GM23338 (cell line): ENCODE measurements around the gene CFAP100. TPM values are rescaled to one million over a fixed set of nuclear protein-coding genes. Genes with fewer than 3 reads are reported as not detected.

Experiments used
- ATAC-seq: fragments of 200-7000 bp; cut with Tn5 transposase; 3 replicates; pipeline ENCODE4 v1.9.1; 2020
- DNase-seq: peaks from one replicate; pipeline ENCODE4 v3.0.0-alpha.2; 2015; ENCODE audit warnings: low spot score
- H2AFZ ChIP-seq: fragments of 200-600 bp; sonication (generic); 2 replicates; pipeline ENCODE4 v1.8.0; 2016; ENCODE audit warnings: antibody characterized with exemption, mild to moderate bottlenecking, moderate library complexity
- H3F3A ChIP-seq: fragments of 200-600 bp; sonication (generic); replicated peaks from 2 replicates; pipeline ENCODE4 v1.8.0; 2017; ENCODE audit warnings: antibody characterized with exemption, mixed run types, low read depth
- H3K27ac ChIP-seq: fragments of 200-600 bp; sonication (generic); 2 replicates; pipeline ENCODE4 v1.6.1; 2016; ENCODE audit warnings: low read depth
- H3K27me3 ChIP-seq: fragments of 200-600 bp; sonication (generic); 2 replicates; pipeline ENCODE4 v1.8.0; 2016; ENCODE audit warnings: mild to moderate bottlenecking, mixed run types, moderate library complexity; ENCODE audit not compliant: insufficient read depth
- H3K36me3 ChIP-seq: fragments of 200-600 bp; sonication (generic); 2 replicates; pipeline ENCODE4 v1.8.0; 2016; ENCODE audit warnings: mild to moderate bottlenecking; ENCODE audit not compliant: insufficient read depth
- H3K4me1 ChIP-seq: fragments of 200-600 bp; sonication (generic); 2 replicates; pipeline ENCODE4 v1.8.0; 2016; ENCODE audit warnings: mild to moderate bottlenecking, moderate library complexity; ENCODE audit not compliant: insufficient read depth
- H3K4me2 ChIP-seq: fragments of 200-600 bp; sonication (generic); 2 replicates; pipeline ENCODE4 v1.7.1; 2017; ENCODE audit warnings: mixed run types
- H3K4me3 ChIP-seq: fragments of 200-600 bp; sonication (generic); 2 replicates; pipeline ENCODE4 v1.6.1; 2016; ENCODE audit warnings: mixed run types
- H3K79me2 ChIP-seq: fragments of 200-600 bp; sonication (generic); replicated peaks from 2 replicates; pipeline ENCODE4 v1.8.0; 2017; ENCODE audit warnings: mild to moderate bottlenecking; ENCODE audit not compliant: insufficient read depth
- H3K9me2 ChIP-seq: fragments of 200-600 bp; sonication (generic); 2 replicates; pipeline ENCODE4 v1.8.0; 2017; ENCODE audit not compliant: insufficient read depth
- H4K20me1 ChIP-seq: fragments of 200-600 bp; sonication (generic); replicated peaks from 2 replicates; pipeline ENCODE4 v1.8.0; 2017; ENCODE audit warnings: mild to moderate bottlenecking; ENCODE audit not compliant: insufficient read depth
- H3K27ac Mint-ChIP-seq: 2 replicates; pipeline ENCODE4 v1.8.0; 2020; ENCODE audit warnings: inconsistent platforms, mild to moderate bottlenecking, moderate library complexity, mixed read lengths
- H3K27me3 Mint-ChIP-seq: 3 replicates; pipeline ENCODE4 v1.8.0; 2022; ENCODE audit warnings: low read depth, mild to moderate bottlenecking, moderate library complexity, mixed read lengths, inconsistent platforms; ENCODE audit not compliant: insufficient read depth, poor library complexity
- H3K36me3 Mint-ChIP-seq: 3 replicates; pipeline ENCODE4 v1.8.0; 2021; ENCODE audit warnings: low read depth, mild to moderate bottlenecking, inconsistent platforms, moderate library complexity, mixed read lengths
- H3K4me1 Mint-ChIP-seq: 3 replicates; pipeline ENCODE4 v1.8.0; 2020; ENCODE audit warnings: mild to moderate bottlenecking, inconsistent platforms, mixed read lengths
- H3K4me3 Mint-ChIP-seq: 3 replicates; pipeline ENCODE4 v1.8.0; 2021; ENCODE audit warnings: moderate library complexity, mild to moderate bottlenecking, inconsistent platforms, mixed read lengths
- H3K9me3 Mint-ChIP-seq: 3 replicates; pipeline ENCODE4 v1.8.0; 2020; ENCODE audit warnings: moderate library complexity, mild to moderate bottlenecking, inconsistent platforms, mixed read lengths
- CREB1 ChIP-seq: fragments of 250-450 bp; sonication (Bioruptor Pico); IDR thresholded peaks from 2 replicates; pipeline ENCODE4 v1.5.0; 2020; ENCODE audit warnings: low read depth, mild to moderate bottlenecking, moderate library complexity
- ETS1 ChIP-seq: IDR thresholded peaks from 2 replicates; pipeline ENCODE4 v1.6.1; 2016; ENCODE audit warnings: antibody characterized with exemption
- EZH2 ChIP-seq: fragments of 200-600 bp; sonication (generic); IDR thresholded peaks from one replicate; pipeline ENCODE4 v1.8.0; 2017; ENCODE audit warnings: antibody characterized with exemption, mild to moderate bottlenecking, low read depth; ENCODE audit not compliant: unreplicated experiment
- EZH2phosphoT487 ChIP-seq: fragments of 200-600 bp; sonication (generic); IDR thresholded peaks from one replicate; pipeline ENCODE4 v1.8.1; 2018; ENCODE audit warnings: antibody characterized with exemption; ENCODE audit not compliant: unreplicated experiment
- JUNB ChIP-seq: IDR thresholded peaks from one replicate; pipeline ENCODE4 v1.6.1; 2016; ENCODE audit warnings: antibody characterized with exemption; ENCODE audit not compliant: unreplicated experiment
- NANOG ChIP-seq: IDR thresholded peaks from 2 replicates; pipeline ENCODE4 v1.6.1; 2016; ENCODE audit warnings: antibody characterized with exemption, borderline replicate concordance
- POLR2AphosphoS5 ChIP-seq: IDR thresholded peaks from 2 replicates; pipeline ENCODE4 v1.6.1; 2016; ENCODE audit warnings: antibody characterized with exemption, low read depth
- REST ChIP-seq: IDR thresholded peaks from one replicate; pipeline ENCODE4 v1.6.1; 2018; ENCODE audit warnings: antibody characterized with exemption; ENCODE audit not compliant: unreplicated experiment
- STAT1 ChIP-seq: IDR thresholded peaks from one replicate; pipeline ENCODE4 v1.6.1; 2016; ENCODE audit warnings: antibody characterized with exemption; ENCODE audit not compliant: unreplicated experiment
- ZNF114 ChIP-seq: fragments of 250-450 bp; sonication (Bioruptor Pico); IDR thresholded peaks from 2 replicates; pipeline ENCODE4 v1.5.0; 2020; ENCODE audit warnings: mild to moderate bottlenecking, moderate library complexity
- ZNF462 ChIP-seq: fragments of 250-450 bp; sonication (Bioruptor Pico); IDR thresholded peaks from 2 replicates; pipeline ENCODE4 v1.5.0; 2020; ENCODE audit warnings: mild to moderate bottlenecking, moderate library complexity
- polyA plus RNA-seq: library from polyadenylated mRNA; unstranded; fragments of >200 nt; fragmentation: Nextera tagmentation; extraction: Ambion mirVana; gene quantifications from 2 replicates; pipeline ENCODE4 v1.2.1, GENCODE V29; 2016
- total RNA-seq: library from RNA; depleted of rRNA; stranded (reverse); fragments of >200 nt; shearing (Covaris generic); gene quantifications from 2 replicates; pipeline ENCODE4 v1.2.3, GENCODE V29; 2014

CFAP100 gene
- total and polyA plus RNA-seq, 2 experiments from 2014 or later = 0.07 TPM; not detected in 1

- DNase-seq = no peak
These were observed 47.1 kb upstream of the CFAP100 start for GRCh38 chr3:126347543-126348161.

More at GRCh38 chr3:126347543-126348161, 47.1 kb upstream of the CFAP100 start:
- Histone ChIP-seq H3F3A (no peaks in the 10 kb centered on the region), H4K20me1 (no peaks in the 10 kb centered on the region; the same call in 1 of the 2 replicates), H3K27me3 (no peaks in the 10 kb centered on the region), H3K9me2 (no peaks in the 10 kb centered on the region), H3K4me3 (no peak overlapping the region), H3K36me3 (no peaks in the 10 kb centered on the region), H3K4me1 (no peaks in the 10 kb centered on the region), H3K27ac (no peak overlapping the region), H3K4me2 (no peak overlapping the region), H2AFZ (no peak overlapping the region), H3K79me2 (no peaks in the 10 kb centered on the region)
- Mint-ChIP-seq H3K4me1 (peaks cover 9% of the 10 kb centered on the region), H3K27ac (no peak overlapping the region), H3K36me3 (peaks cover 24% of the 10 kb centered on the region), H3K27me3 (peaks cover 13% of the 10 kb centered on the region), H3K4me3 (no peak overlapping the region; the same call in 2 of the 3 replicates), H3K9me3 (no peaks in the 10 kb centered on the region)
- ATAC-seq = no peak
- TF ChIP-seq CREB1 (CRISPR knock-in tag) = no peak
- TF ChIP-seq POLR2AphosphoS5 = no peak
- TF ChIP-seq ETS1 = no peak
- TF ChIP-seq EZH2phosphoT487 = no peak
- no peak for TF ChIP-seq STAT1
- no peak for TF ChIP-seq REST
- no peak for TF ChIP-seq ZNF114
- TF ChIP-seq ZNF462 = no peak
- TF ChIP-seq EZH2 = no peak
- TF ChIP-seq NANOG = no peak
- no peak for TF ChIP-seq JUNB
